K562 treated with DMSO at 1 percent for 48 hours (cell line): Measurements from ENCODE around the gene NEURL3. TPM values are rescaled to one million over a fixed set of nuclear protein-coding genes. Genes with fewer than 3 reads are reported as not detected.

Experiments used
- total RNA-seq: library from RNA; unstranded; fragments of 300-600 nt; gene quantifications from 2 replicates; pipeline ENCODE4 v1.2.3, GENCODE V29; 2022; ENCODE audit warnings: low replicate concordance; ENCODE audit errors: extremely low read depth

Gene NEURL3
- not detected in 2 replicates for total RNA-seq

DNA sequence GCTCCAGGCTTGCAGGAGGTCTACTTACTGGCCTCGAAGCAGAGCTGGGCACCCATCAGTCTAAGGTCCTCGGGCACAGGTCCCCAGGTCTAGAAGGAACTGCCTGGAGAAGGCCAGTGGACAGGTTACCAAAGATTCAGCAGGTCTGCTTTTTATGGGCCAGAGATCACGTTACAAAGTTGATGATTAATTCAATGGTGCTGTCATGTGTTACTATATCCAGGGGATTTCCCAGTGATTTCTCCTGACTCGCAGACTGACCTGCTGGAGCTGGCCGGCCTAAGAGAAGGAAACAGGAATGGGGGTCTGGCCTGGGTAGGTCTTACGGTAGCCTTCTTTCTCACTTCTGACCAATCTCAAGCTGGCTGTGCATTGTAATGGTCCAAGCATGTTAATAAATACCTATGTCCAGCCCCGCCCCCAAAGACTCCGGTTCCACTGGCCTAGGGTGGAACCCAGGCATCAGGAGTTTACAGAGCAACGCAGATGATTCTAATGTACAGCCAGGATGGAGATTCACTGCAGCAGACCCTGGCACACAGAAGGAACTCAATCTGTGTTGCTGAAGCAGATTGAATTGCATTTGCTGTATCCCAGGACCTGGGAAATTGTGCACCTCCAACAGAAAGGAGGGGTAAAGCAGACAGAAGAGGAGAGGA lies at the start of gene NEURL3:
Gene NEURL3, minus strand, starts transcription at position 127 of the 659 bp plus-strand sequence. Its CDS starts 71 bp downstream, at position 56.

GRCh38 chr2:96536445-96537065 lies 31.4 kb upstream of the NEURL3 start, which contains the start of gene ARID5A:
Gene ARID5A (plus strand): TSS chr2:96536752. CDS start chr2:96536827, 75 bp downstream.

Other genes with a start within 250 kb of the NEURL3 start
- gene TMEM127, start 239.4 kb downstream of the NEURL3 start, total RNA-seq = not detected in 2 replicates
- not detected in 2 replicates for gene CIAO1, start 239.1 kb downstream of the NEURL3 start, total RNA-seq
- gene SNRNP200, start 199.8 kb downstream of the NEURL3 start, total RNA-seq = 96.9 TPM in 1 of 2 replicates, not detected in the other
- gene ITPRIPL1, start 180.0 kb downstream of the NEURL3 start, total RNA-seq = not detected in 2 replicates
- gene NCAPH, start 169.6 kb downstream of the NEURL3 start, total RNA-seq = not detected in 2 replicates
- not detected in 2 replicates for gene ARID5A, start 31.4 kb upstream of the NEURL3 start, total RNA-seq
- gene KANSL3, start 133.0 kb upstream of the NEURL3 start, total RNA-seq = not detected in 2 replicates
- not detected in 2 replicates for gene FER1L5, start 137.4 kb upstream of the NEURL3 start, total RNA-seq
- gene LMAN2L, start 234.7 kb upstream of the NEURL3 start, total RNA-seq = not detected in 2 replicates